ENCODE measurements around the gene SEPTIN3.

DNA sequence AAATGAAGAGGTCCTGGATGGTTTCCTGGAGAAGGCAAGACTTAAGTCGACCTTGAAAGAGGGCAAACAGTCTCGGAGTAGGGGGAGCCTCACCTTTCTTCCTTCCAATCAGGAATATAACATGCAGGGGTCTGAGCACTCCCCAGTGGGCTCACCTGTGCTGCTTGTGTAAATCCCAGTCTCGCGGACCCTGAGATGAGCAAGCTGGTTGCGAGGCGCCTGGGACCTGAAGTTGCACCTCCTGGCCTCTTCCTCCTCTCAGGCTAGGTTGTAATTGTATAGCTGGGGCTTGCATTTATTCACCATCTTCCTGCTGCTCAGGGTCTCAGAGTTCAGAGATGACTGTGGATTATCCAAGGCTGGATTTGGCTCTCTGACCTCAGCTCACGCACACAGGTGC, 21.9 kb downstream of the SEPTIN3 start:
- TF ChIP-seq, protein P1, sequence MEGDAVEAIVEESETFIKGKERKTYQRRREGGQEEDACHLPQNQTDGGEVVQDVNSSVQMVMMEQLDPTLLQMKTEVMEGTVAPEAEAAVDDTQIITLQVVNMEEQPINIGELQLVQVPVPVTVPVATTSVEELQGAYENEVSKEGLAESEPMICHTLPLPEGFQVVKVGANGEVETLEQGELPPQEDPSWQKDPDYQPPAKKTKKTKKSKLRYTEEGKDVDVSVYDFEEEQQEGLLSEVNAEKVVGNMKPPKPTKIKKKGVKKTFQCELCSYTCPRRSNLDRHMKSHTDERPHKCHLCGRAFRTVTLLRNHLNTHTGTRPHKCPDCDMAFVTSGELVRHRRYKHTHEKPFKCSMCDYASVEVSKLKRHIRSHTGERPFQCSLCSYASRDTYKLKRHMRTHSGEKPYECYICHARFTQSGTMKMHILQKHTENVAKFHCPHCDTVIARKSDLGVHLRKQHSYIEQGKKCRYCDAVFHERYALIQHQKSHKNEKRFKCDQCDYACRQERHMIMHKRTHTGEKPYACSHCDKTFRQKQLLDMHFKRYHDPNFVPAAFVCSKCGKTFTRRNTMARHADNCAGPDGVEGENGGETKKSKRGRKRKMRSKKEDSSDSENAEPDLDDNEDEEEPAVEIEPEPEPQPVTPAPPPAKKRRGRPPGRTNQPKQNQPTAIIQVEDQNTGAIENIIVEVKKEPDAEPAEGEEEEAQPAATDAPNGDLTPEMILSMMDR (IDR thresholded peaks at IDR 0.05; ENCODE audit: low read depth, low read length, poor library complexity, severe bottlenecking) = no peak
- TF ChIP-seq EZH2phosphoT487 (IDR thresholded peaks at IDR 0.05; ENCODE audit: borderline replicate concordance, low read length) = no peak
